HUES6 (cell line): ENCODE results near the gene SYNDIG1.

Experiments
- H3K27ac ChIP-seq: 2 replicates; pipeline ENCODE4 v1.7.0; 2013; ENCODE audit warnings: low read depth, mild to moderate bottlenecking, low read length, inconsistent platforms
- H3K27me3 ChIP-seq: 2 replicates; pipeline ENCODE4 v1.6.1; 2013; ENCODE audit warnings: low read length; ENCODE audit not compliant: control insufficient read depth, insufficient read depth
- H3K36me3 ChIP-seq: 2 replicates; pipeline ENCODE4 v1.6.1; 2013; ENCODE audit warnings: low read length; ENCODE audit not compliant: control insufficient read depth, insufficient read depth
- H3K4me1 ChIP-seq: 2 replicates; pipeline ENCODE4 v1.6.1; 2013; ENCODE audit warnings: low read length; ENCODE audit not compliant: control insufficient read depth, insufficient read depth
- H3K4me3 ChIP-seq: 2 replicates; pipeline ENCODE4 v1.5.1; 2013; ENCODE audit warnings: low read depth, low read length
- H3K9ac ChIP-seq: one replicate; pipeline ENCODE4 v1.6.1; 2013; ENCODE audit warnings: mild to moderate bottlenecking, low read length
- H3K9me3 ChIP-seq: 2 replicates; pipeline ENCODE4 v1.6.1; 2013; ENCODE audit warnings: low read depth, low read length; ENCODE audit not compliant: control insufficient read depth, insufficient read depth

The SYNDIG1 gene

DNA sequence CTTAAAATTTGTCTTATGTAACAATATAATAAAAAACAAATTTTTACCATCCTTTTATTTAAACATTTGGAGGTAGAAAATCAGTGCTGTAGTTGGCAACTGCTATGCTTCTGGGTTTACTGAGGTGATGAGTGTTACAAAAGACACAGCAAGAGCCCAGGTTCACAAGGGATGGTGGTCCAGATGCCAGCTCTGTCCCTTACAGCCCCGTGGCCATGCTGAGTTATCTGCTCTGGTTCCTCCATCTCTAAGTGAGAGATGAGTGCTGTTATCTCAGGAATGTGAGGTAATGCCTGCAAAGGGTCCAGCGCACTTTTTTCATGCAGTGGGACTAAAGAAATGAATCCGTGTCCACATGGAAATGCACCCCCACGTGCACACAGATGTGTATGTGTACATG lies 17.8 kb downstream of the SYNDIG1 start:
- no peaks in the 10 kb centered on the region for H3K9me3 ChIP-seq
- no peak overlapping the region for H3K4me3 ChIP-seq
- peaks cover 19% of the 10 kb centered on the region for H3K4me1 ChIP-seq
- no peaks in the 10 kb centered on the region for H3K27me3 ChIP-seq
- no peak overlapping the region for H3K27ac ChIP-seq
- no peak overlapping the region for H3K9ac ChIP-seq
- H3K36me3 ChIP-seq = peaks cover 9% of the 10 kb centered on the region

DNA sequence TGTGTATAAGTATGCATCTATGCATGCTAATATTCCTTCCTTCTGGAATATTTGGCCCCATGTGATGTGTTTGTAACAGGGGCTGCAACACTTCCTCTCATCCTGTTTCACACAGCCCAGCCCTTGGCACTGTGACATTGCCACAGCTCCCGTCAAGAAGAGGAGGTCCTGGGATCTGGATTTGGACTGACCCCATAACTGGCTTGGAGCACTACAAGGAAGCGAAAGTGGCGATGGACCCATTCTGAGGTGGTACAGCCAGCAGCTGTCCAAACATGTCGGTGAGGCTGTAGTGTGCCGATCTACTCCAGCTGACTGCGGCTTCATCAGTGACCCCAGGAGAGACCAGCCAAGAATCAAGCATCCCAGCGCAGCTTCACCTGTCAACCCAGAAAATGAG lies 18.2 kb downstream of the SYNDIG1 start:
- Histone ChIP-seq H3K9ac (no peak overlapping the region), H3K9me3 (no peaks in the 10 kb centered on the region), H3K27me3 (no peaks in the 10 kb centered on the region), H3K27ac (no peak overlapping the region), H3K4me1 (peaks cover 20% of the 10 kb centered on the region), H3K36me3 (peaks cover 9% of the 10 kb centered on the region), H3K4me3 (no peak overlapping the region)

DNA sequence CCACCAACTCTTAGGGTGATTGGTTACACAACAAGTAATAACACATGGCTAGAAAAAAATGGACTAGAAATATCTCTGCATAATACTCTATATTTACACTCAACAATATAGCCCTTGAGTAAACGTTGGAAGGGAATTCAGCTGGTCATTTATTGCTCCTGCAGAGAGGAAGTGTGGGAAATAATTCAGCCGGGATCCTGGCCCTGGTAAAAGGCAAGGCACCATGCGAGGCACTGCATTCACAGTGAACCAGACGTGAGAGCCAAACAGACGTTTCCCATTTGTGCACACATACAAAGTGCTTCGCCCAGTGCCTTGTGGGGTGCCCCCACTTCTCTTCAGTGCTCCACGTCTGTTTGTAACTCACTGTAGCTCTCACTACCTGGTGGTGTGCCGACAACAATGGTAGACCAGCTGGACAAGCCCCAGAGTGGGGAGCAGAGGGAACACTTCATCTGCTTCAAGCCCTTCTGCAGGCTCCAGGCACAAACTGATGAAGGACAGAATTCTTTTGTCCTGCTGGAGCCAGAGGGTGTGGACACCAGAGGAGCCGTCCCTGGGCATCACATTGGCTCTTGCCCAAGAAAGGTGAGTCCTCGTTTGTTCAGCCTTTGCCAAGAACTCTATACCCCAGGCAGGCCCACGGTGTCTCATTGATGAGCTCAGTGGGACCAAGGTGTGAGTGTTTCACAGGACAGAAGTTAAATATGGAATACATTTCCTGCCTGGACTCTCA lies 18.8 kb downstream of the SYNDIG1 start:
- peaks cover 26% of the 10 kb centered on the region for H3K4me1 ChIP-seq
- no peak overlapping the region for H3K4me3 ChIP-seq

DNA sequence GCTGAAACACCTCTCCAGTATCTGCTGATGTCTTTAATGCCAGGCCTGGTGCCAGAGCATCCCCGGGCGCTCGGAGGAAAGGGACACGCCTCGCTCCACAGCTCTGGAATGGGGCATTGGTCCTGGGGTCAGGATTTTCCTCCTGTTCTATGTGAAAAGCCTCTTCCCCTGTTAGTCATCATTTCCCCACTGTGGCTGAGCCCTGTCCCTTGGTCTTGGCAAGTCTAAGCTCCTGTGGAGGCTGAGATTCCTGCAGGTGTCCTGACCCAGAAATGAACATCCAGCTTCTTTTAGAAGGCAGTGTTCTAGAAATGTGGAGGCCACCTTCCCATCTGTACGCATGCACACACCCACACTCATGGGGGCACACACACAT lies 19.4 kb downstream of the SYNDIG1 start:
- Histone ChIP-seq H3K4me1 (peaks cover 31% of the 10 kb centered on the region), H3K27me3 (no peaks in the 10 kb centered on the region), H3K27ac (no peak overlapping the region)

More for the DNA sequence above, 18.8 kb downstream of the SYNDIG1 start:
- no peak overlapping the region for H3K9ac ChIP-seq
- no peaks in the 10 kb centered on the region for H3K27me3 ChIP-seq
- H3K27ac ChIP-seq = no peak overlapping the region
- H3K9me3 ChIP-seq = no peaks in the 10 kb centered on the region
- peaks cover 9% of the 10 kb centered on the region for H3K36me3 ChIP-seq

DNA sequence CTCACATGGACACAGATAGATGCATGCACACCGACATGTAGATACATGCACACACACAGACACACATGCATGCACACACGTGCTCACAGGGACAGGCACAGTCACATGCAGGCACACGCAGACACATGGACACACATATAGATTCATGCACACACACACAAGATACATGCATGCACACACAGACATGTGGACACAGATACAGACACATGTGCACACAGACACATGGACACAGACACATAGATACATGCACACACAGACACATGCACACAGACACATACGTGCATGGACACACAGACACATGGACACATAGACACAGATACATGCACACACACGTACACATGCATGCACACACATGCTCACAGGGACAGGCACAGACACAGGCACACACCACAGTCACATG lies 19.8 kb downstream of the SYNDIG1 start:
- no peaks in the 10 kb centered on the region for H3K9me3 ChIP-seq
- no peak overlapping the region for H3K9ac ChIP-seq
- H3K27me3 ChIP-seq = no peaks in the 10 kb centered on the region
- peaks cover 31% of the 10 kb centered on the region for H3K4me1 ChIP-seq
- no peak overlapping the region for H3K4me3 ChIP-seq
- peaks cover 9% of the 10 kb centered on the region for H3K36me3 ChIP-seq
- no peak overlapping the region for H3K27ac ChIP-seq

More for the DNA sequence above, 19.4 kb downstream of the SYNDIG1 start:
- H3K9ac ChIP-seq = no peak overlapping the region
- no peaks in the 10 kb centered on the region for H3K9me3 ChIP-seq
- H3K4me3 ChIP-seq = no peak overlapping the region
- peaks cover 9% of the 10 kb centered on the region for H3K36me3 ChIP-seq

DNA sequence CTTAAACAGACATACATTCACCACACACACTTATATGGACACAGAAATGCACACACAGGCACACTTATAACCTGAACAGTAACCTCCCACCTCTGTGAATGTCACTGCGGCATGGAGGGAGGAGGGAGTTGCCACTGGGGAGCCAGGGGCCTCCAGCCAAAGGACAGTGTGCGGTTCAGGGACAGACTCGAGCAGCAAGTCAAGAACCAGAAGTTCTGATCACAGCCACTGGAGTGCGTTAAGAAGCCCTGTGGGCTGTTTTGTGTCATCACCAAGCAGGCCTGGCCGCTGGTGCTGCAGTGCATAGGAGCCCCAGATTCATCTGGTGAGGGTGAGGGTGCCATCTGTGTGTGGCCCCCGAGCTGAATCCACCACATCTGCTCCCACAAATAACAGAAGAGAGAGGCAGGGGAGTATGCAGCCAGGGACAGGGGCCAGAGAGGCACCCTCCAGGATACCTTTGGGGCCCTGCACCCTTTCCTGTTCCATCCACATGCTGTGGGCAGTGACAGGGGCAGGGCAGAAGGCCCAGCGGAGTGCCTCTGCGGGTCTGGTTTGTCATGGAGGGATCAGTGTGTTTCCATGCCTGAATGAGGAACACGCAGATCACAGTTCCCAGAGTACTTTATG lies 20.3 kb downstream of the SYNDIG1 start:
- Histone ChIP-seq H3K27me3 (no peaks in the 10 kb centered on the region), H3K9ac (no peak overlapping the region), H3K4me3 (no peak overlapping the region), H3K27ac (no peak overlapping the region), H3K4me1 (peaks cover 27% of the 10 kb centered on the region), H3K36me3 (peaks cover 9% of the 10 kb centered on the region), H3K9me3 (no peaks in the 10 kb centered on the region)

DNA sequence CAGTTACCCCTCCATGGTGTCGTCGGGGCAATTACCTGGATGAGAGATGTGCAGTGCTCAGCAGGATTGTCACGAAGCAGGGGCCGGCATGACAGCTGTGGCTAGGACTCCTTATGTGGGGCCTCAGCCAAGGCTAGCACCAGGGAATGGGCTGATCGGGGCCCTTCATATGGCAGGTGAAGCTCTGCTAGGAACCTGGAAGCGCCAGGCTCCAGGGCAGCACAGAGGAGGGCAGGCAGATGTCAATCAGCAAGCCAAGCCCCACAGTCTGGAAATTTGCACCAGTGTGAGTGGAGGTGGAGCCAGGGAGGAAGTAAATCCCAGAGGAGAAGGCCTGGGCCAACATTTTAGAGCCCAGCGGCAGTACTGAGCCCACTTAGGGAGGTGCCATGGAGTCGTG lies 21.2 kb downstream of the SYNDIG1 start:
- Histone ChIP-seq H3K9ac (no peak overlapping the region), H3K4me3 (no peak overlapping the region), H3K9me3 (no peaks in the 10 kb centered on the region), H3K4me1 (peaks cover 22% of the 10 kb centered on the region), H3K27me3 (no peaks in the 10 kb centered on the region), H3K27ac (no peak overlapping the region), H3K36me3 (peaks cover 9% of the 10 kb centered on the region)

DNA sequence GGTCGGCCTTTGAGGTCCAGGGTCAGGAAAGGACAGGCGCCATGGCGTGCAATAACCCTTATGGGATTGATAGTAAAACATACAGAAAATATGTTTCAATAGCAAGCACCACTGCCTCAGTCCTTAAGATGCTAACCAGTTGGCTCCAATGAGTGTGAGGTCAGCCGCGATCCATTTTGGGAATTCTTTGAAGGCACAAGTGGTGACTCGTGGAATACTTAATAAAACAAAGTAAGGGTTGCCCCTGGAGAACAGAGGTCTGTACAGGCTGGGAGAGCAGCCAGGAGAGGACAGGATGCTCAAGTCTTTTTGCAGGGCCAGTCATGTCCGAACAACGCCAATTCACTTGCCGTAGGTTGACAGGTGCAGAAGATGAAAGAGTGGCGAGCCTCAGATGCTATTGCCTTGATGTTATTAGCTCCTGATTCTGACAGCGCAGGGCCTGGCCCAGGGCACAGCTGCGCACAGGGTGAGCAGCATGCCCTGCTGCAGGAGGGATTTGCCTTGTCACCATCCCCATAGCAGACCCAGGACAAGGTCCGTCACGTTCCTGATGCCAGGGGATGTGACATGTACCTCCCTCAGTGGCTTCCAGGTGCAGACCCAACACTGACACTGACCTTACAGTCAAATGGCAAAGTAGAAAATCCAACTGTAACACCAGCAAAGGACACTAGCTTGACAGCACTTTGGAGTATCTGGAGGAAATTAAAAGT lies 21.8 kb downstream of the SYNDIG1 start:
- no peak overlapping the region for H3K27ac ChIP-seq
- H3K4me1 ChIP-seq = peaks cover 22% of the 10 kb centered on the region
- no peaks in the 10 kb centered on the region for H3K27me3 ChIP-seq
- no peak overlapping the region for H3K4me3 ChIP-seq
- peaks cover 9% of the 10 kb centered on the region for H3K36me3 ChIP-seq
- no peaks in the 10 kb centered on the region for H3K9me3 ChIP-seq
- H3K9ac ChIP-seq = no peak overlapping the region

DNA sequence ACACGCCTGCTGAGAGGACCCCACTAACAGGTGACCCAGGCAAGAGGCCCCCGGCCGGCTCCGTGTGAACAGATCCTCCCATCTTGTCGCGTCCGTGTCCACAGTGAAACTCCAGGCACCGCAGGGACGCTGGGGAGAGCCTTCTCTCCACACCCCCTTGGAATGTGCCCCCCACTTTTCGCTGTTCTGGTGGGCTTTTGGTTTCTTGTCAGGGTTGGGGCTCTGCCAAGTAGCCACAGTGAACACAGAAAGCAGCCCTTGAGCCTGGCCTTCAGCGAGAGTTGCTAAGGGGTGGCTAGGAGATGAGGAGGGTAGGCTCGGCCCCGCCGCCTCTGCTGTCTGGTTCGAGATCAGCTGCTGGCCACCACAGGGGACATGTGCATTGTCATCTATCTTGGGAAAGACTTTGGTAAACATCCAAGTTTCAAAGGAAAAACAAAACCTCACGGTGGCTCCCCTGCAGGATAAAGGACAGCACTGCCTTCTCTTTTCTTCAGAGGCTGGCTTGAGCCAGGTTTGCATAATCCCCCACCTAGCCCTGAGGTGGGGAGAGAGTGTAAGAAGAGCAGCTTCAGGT lies 22.7 kb downstream of the SYNDIG1 start:
- H3K4me1 ChIP-seq = peaks cover 22% of the 10 kb centered on the region
- no peak overlapping the region for H3K9ac ChIP-seq
- no peaks in the 10 kb centered on the region for H3K9me3 ChIP-seq
- no peak overlapping the region for H3K27ac ChIP-seq
- peaks cover 9% of the 10 kb centered on the region for H3K36me3 ChIP-seq
- H3K27me3 ChIP-seq = no peaks in the 10 kb centered on the region
- H3K4me3 ChIP-seq = no peak overlapping the region

DNA sequence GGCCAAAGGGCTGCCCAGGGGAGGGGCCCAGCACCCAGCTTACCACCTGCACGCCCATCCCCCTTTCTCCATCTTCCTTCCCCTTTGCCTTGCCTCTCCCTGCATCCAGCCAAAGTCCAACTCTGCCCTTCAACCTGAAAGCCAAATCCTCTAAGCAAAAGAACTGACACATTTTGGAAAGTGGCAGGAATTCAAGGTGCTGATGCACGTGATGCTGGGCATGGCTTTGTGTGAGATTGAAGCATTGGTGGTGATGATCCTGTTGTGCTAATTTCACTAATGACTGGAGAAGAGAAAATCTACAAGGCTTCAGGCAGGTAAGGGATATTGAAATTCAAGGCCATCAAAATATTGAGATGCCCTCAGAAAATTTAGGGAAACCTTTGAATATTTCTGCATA lies 23.3 kb downstream of the SYNDIG1 start:
- H3K27ac ChIP-seq = no peak overlapping the region
- no peaks in the 10 kb centered on the region for H3K27me3 ChIP-seq
- H3K9ac ChIP-seq = no peak overlapping the region
- H3K4me3 ChIP-seq = no peak overlapping the region
- no peaks in the 10 kb centered on the region for H3K9me3 ChIP-seq
- H3K36me3 ChIP-seq = peaks cover 9% of the 10 kb centered on the region
- peaks cover 22% of the 10 kb centered on the region for H3K4me1 ChIP-seq

DNA sequence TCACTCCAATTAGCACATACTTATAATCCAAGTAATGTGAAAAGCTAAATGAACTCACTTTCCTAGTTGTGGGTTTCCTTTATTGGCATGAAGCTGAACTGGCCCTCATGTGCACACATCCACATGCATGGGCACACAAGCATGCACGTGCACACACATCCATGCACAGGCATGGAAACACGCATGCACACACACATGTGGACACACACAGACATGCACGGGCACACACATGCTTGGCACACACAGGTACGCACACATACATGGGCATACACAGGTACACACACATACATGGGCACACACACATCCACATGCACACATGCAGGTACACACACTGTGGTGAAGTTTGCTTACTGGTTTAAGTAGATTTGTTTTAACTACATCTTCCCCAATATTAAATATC lies 23.8 kb downstream of the SYNDIG1 start:
- H3K27me3 ChIP-seq = no peaks in the 10 kb centered on the region
- H3K36me3 ChIP-seq = peaks cover 7% of the 10 kb centered on the region

More for the DNA sequence above, 23.8 kb downstream of the SYNDIG1 start:
- Histone ChIP-seq H3K4me3 (no peak overlapping the region), H3K4me1 (peaks cover 22% of the 10 kb centered on the region), H3K27ac (no peak overlapping the region), H3K9ac (no peak overlapping the region), H3K9me3 (no peaks in the 10 kb centered on the region)
